ENCODE measurements around the gene PEAR1. TPM values are rescaled to one million over a fixed set of nuclear protein-coding genes. Genes with fewer than 3 reads are reported as not detected.

The PEAR1 gene
- total RNA-seq (2022; extraction: Qiagen RNA extraction; ENCODE audit: low read depth) = 5.4 to 12.1 TPM (median 9.3 TPM) in 5 replicates

GRCh38 chr1:156893048-156893953 lies at the start of gene PEAR1:
PEAR1 (plus strand) TSS chr1:156893718; CDS start chr1:156903927, 10,209 bp downstream.

GRCh38 chr1:156858959-156859522 lies 34.5 kb upstream of the PEAR1 start, which contains the start of gene INSRR:
INSRR (minus strand) TSS chr1:156859117; CDS start chr1:156858621, 496 bp downstream.

GRCh38 chr1:156860628-156861423 lies 32.7 kb upstream of the PEAR1 start, which contains the start of gene NTRK1:
NTRK1 (plus strand) TSS chr1:156860865; CDS start chr1:156860935, 70 bp downstream.

GRCh38 chr1:156920233-156921052 lies 26.9 kb downstream of the PEAR1 start, which contains the start of gene LRRC71:
LRRC71 (plus strand) TSS chr1:156920632; CDS start chr1:156920804, 172 bp downstream.

Other genes with a start within 250 kb of the PEAR1 start
- gene NES, start 216.3 kb upstream of the PEAR1 start, total RNA-seq (2022; extraction: Qiagen RNA extraction; ENCODE audit: low read depth) = 1.2 to 1.3 TPM (median 1.3 TPM) in 5 replicates
- gene CRABP2, start 188.1 kb upstream of the PEAR1 start, total RNA-seq (2022; extraction: Qiagen RNA extraction; ENCODE audit: low read depth) = 6.6 to 13.0 TPM (median 9.6 TPM) in 5 replicates
- 21.6 to 28.4 TPM (median 25.2 TPM) in 5 replicates for gene METTL25B, start 165.2 kb upstream of the PEAR1 start, total RNA-seq (2022; extraction: Qiagen RNA extraction; ENCODE audit: low read depth)
- gene ISG20L2, start 165.0 kb upstream of the PEAR1 start, total RNA-seq (2022; extraction: Qiagen RNA extraction; ENCODE audit: low read depth) = 40.7 to 50.5 TPM (median 44.5 TPM) in 5 replicates
- gene MRPL24, start 152.6 kb upstream of the PEAR1 start, total RNA-seq (2022; extraction: Qiagen RNA extraction; ENCODE audit: low read depth) = 183 to 215 TPM (median 187 TPM) in 5 replicates
- gene HDGF, start 142.0 kb upstream of the PEAR1 start, total RNA-seq (2022; extraction: Qiagen RNA extraction; ENCODE audit: low read depth) = 443 to 477 TPM (median 448 TPM) in 5 replicates
- gene PRCC, start 126.2 kb upstream of the PEAR1 start, total RNA-seq (2022; extraction: Qiagen RNA extraction; ENCODE audit: low read depth) = 63.9 to 85.1 TPM (median 73.8 TPM) in 5 replicates
- 3.0 to 5.3 TPM (median 4.0 TPM) in 5 replicates for gene SH2D2A, start 76.9 kb upstream of the PEAR1 start, total RNA-seq (2022; extraction: Qiagen RNA extraction; ENCODE audit: low read depth)
- gene INSRR, start 34.6 kb upstream of the PEAR1 start, total RNA-seq (2022; extraction: Qiagen RNA extraction; ENCODE audit: low read depth) = not detected in 5 replicates
- 0.11 to 0.16 TPM (median 0.12 TPM) in 3 of 5 replicates, not detected in the others for gene NTRK1, start 32.9 kb upstream of the PEAR1 start, total RNA-seq (2022; extraction: Qiagen RNA extraction; ENCODE audit: low read depth)
- gene LRRC71, start 26.9 kb downstream of the PEAR1 start, total RNA-seq (2022; extraction: Qiagen RNA extraction; ENCODE audit: low read depth) = 0.12 to 0.24 TPM (median 0.15 TPM) in 5 replicates
- gene ARHGEF11, start 152.0 kb downstream of the PEAR1 start, total RNA-seq (2022; extraction: Qiagen RNA extraction; ENCODE audit: low read depth) = 15.3 to 21.6 TPM (median 18.8 TPM) in 5 replicates
- gene ETV3L, start 206.1 kb downstream of the PEAR1 start, total RNA-seq (2022; extraction: Qiagen RNA extraction; ENCODE audit: low read depth) = not detected in 5 replicates
- gene ETV3, start 244.7 kb downstream of the PEAR1 start, total RNA-seq (2022; extraction: Qiagen RNA extraction; ENCODE audit: low read depth) = 8.6 to 14.4 TPM (median 11.6 TPM) in 5 replicates